Epithelial cell of esophagus (primary cell): ENCODE data around the gene SNTB2.

ENCODE experiments used
- DNase-seq: peaks from one replicate; pipeline ENCODE4 v3.0.0; 2010; ENCODE audit warnings: low read depth
- H3K4me3 ChIP-seq: 2 replicates; pipeline ENCODE4 v1.5.1; 2011; ENCODE audit warnings: mild to moderate bottlenecking, low read length, control low read depth
- CTCF ChIP-seq: IDR thresholded peaks from 2 replicates; pipeline ENCODE4 v1.5.1; 2011; ENCODE audit warnings: low read depth, mild to moderate bottlenecking, low read length, control low read depth, inconsistent platforms; ENCODE audit not compliant: insufficient read depth; ENCODE audit errors: missing control alignments

The SNTB2 gene

DNA sequence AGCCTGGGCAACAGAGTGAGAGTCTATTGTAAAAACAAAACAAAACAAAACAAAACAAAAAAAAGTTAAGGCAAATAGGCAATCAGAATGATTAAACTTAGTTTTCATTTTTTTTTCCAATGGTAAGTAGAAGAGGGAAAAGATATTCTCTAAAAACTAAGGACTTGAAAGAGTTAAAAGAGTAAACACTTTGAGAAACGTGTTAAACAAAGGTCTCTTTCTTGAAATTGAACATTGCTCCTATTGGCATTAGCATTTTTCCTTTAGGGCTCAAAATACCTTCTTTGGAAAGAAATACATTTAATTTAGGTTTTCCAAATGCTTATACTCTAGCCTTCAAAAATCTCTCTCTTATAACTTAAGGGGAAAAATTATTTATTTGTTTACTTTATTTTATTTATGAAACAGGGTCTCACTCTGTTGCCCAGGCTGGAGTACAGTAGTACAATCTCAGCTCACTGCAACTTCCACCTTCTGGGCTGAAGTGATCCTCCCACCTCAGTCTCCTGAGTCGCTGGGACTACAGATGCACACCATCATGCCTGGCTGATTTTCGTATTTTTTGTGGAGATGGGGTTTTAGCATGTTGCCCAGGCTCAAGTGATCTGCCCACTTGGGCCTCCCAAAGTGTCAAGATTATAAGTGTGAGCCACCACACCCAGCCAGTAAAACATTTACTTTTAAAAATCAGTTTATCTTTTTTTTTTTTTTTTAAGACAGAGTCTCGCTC lies 79.5 kb downstream of the SNTB2 start:
- no peak overlapping the region for H3K4me3 ChIP-seq
- DNase-seq, result no peak
- TF ChIP-seq CTCF, result no peak

DNA sequence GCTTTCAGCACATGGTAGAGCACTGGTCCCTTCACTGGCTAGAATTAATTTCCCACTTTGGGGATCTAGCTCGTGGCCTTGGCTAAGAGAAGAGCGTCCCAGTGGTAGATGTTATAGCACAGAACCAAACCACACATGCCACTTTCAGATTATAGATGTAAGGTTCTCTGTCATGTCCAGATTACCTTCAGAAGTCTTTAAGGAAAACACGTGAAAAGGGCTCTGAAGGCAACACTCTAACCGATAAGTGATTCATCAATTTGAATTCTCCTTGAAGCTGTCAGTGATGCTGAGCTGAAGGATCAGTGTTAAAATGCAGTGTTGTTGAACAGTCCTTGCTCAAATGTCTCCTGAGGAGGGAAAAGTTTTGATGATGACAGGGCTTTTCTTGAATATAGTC lies 80.7 kb downstream of the SNTB2 start:
- TF ChIP-seq CTCF, result no peak
- DNase-seq, result no peak
- H3K4me3 ChIP-seq, result no peak overlapping the region

- no peak for TF ChIP-seq CTCF
- DNase-seq, result no peak
- H3K4me3 ChIP-seq, result no peak overlapping the region
Observed at GRCh38 chr16:69270395-69270794, 83.4 kb downstream of the SNTB2 start.

- no peak for TF ChIP-seq CTCF
- DNase-seq, result no peak
- no peak overlapping the region for H3K4me3 ChIP-seq
Observed at GRCh38 chr16:69270831-69271230, 83.9 kb downstream of the SNTB2 start.

- H3K4me3 ChIP-seq, result no peak overlapping the region
- DNase-seq, result no peak
- TF ChIP-seq CTCF, result no peak
Observed at GRCh38 chr16:69273009-69273408, 86.0 kb downstream of the SNTB2 start.

DNA sequence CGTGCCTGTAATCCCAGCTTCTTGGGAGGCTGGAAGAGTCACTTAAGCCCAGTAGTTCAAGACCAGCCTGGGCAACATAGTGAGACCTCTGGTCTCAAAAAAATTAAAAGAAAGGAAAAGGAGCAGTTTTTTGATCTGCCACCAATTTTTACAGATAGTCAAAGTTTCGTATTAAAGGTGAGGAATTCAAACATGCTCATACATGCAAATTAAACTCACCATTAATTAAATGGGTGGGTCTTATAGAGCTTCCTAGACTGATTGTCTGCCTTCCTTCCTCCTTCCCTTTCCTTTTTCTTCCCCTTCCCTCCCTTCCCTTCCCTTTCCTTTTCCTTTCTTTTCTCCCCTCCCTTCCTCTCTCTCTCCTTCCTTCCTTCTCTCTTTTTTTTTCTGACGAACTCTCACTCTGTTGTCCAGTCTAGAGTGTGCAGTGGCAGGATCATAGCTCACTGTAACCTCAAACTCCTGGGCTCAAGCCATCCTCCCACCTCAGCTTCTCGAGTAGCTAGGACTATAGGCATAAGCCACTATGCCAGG lies 87.8 kb downstream of the SNTB2 start:
- no peak for DNase-seq
- H3K4me3 ChIP-seq, result no peak overlapping the region
- no peak for TF ChIP-seq CTCF
